GM23338 (cell line): ENCODE results near the gene PPP1CC.

Experiments
- EZH2 ChIP-seq: fragments of 200-600 bp; sonication (generic); IDR thresholded peaks from one replicate; pipeline ENCODE4 v1.8.0; 2017; ENCODE audit warnings: antibody characterized with exemption, mild to moderate bottlenecking, low read depth; ENCODE audit not compliant: unreplicated experiment
- EZH2phosphoT487 ChIP-seq: fragments of 200-600 bp; sonication (generic); IDR thresholded peaks from one replicate; pipeline ENCODE4 v1.8.1; 2018; ENCODE audit warnings: antibody characterized with exemption; ENCODE audit not compliant: unreplicated experiment
- JUNB ChIP-seq: IDR thresholded peaks from one replicate; pipeline ENCODE4 v1.6.1; 2016; ENCODE audit warnings: antibody characterized with exemption; ENCODE audit not compliant: unreplicated experiment
- NANOG ChIP-seq: IDR thresholded peaks from 2 replicates; pipeline ENCODE4 v1.6.1; 2016; ENCODE audit warnings: antibody characterized with exemption, borderline replicate concordance
- POLR2AphosphoS5 ChIP-seq: IDR thresholded peaks from 2 replicates; pipeline ENCODE4 v1.6.1; 2016; ENCODE audit warnings: antibody characterized with exemption, low read depth
- STAT1 ChIP-seq: IDR thresholded peaks from one replicate; pipeline ENCODE4 v1.6.1; 2016; ENCODE audit warnings: antibody characterized with exemption; ENCODE audit not compliant: unreplicated experiment
- ZNF114 ChIP-seq: fragments of 250-450 bp; sonication (Bioruptor Pico); IDR thresholded peaks from 2 replicates; pipeline ENCODE4 v1.5.0; 2020; ENCODE audit warnings: mild to moderate bottlenecking, moderate library complexity
- TF ChIP-seq, protein P1 (sequence below), 2 experiments: fragments of 200-600 bp in 1 of 2; sonication (generic) in 1 of 2; conservative IDR thresholded peaks; 2 replicates each; pipeline versions ENCODE4 v1.5.1 to v1.6.1; 2016 to 2017; ENCODE audit warnings: antibody characterized with exemption in 2 of 2, low read depth in 2 of 2, mild to moderate bottlenecking in 2 of 2, moderate library complexity in 1 of 2
- TF ChIP-seq, protein P2 (sequence below): IDR thresholded peaks from 2 replicates; pipeline ENCODE4 v1.6.1; 2016; ENCODE audit warnings: antibody characterized with exemption

DNA sequence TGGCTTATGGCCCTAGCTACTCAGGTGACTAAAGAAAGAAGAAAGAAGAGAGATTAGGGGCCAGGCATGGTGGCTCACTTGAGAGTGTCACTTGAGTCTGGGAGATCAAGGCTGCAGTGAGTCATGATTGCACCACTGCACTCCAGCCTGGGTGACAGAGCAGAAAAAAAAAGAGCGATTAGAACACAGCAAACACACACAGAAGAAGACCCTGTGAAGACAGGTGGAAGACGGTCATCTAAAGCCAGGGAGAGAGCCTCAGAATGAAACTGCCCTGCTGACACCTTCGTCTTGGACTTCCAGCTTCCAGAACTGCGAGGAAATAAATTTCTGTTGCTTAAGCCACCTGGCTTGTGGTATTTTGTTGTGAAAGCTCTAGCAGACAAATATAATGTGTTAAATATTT, 17.5 kb upstream of the PPP1CC start:
- TF ChIP-seq, protein P1, sequence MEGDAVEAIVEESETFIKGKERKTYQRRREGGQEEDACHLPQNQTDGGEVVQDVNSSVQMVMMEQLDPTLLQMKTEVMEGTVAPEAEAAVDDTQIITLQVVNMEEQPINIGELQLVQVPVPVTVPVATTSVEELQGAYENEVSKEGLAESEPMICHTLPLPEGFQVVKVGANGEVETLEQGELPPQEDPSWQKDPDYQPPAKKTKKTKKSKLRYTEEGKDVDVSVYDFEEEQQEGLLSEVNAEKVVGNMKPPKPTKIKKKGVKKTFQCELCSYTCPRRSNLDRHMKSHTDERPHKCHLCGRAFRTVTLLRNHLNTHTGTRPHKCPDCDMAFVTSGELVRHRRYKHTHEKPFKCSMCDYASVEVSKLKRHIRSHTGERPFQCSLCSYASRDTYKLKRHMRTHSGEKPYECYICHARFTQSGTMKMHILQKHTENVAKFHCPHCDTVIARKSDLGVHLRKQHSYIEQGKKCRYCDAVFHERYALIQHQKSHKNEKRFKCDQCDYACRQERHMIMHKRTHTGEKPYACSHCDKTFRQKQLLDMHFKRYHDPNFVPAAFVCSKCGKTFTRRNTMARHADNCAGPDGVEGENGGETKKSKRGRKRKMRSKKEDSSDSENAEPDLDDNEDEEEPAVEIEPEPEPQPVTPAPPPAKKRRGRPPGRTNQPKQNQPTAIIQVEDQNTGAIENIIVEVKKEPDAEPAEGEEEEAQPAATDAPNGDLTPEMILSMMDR (conservative IDR thresholded peaks at IDR 0.05; ENCODE audit: low read depth in 2 of 2) = no peak
- no peak for TF ChIP-seq EZH2
- no peak for TF ChIP-seq POLR2AphosphoS5
- TF ChIP-seq STAT1 = no peak
- TF ChIP-seq EZH2phosphoT487 = no peak
- no peak for TF ChIP-seq NANOG
- TF ChIP-seq, protein P2, sequence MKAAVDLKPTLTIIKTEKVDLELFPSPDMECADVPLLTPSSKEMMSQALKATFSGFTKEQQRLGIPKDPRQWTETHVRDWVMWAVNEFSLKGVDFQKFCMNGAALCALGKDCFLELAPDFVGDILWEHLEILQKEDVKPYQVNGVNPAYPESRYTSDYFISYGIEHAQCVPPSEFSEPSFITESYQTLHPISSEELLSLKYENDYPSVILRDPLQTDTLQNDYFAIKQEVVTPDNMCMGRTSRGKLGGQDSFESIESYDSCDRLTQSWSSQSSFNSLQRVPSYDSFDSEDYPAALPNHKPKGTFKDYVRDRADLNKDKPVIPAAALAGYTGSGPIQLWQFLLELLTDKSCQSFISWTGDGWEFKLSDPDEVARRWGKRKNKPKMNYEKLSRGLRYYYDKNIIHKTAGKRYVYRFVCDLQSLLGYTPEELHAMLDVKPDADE = no peak
- no peak for TF ChIP-seq JUNB
- TF ChIP-seq ZNF114 (CRISPR knock-in tag) = no peak
